COR-L47 (cell line): ENCODE measurements around the gene KRT81.
"Not testable (repeated sequence)": the region's sequence is repeated elsewhere in the genome, so short reads cannot be mapped to it uniquely, and the experiment has no call there.

Source experiments
- DNase-seq: peaks from one replicate; lab custom pipeline; 2025; lab: John Stamatoyannopoulos, UW

Gene KRT81

DNA sequence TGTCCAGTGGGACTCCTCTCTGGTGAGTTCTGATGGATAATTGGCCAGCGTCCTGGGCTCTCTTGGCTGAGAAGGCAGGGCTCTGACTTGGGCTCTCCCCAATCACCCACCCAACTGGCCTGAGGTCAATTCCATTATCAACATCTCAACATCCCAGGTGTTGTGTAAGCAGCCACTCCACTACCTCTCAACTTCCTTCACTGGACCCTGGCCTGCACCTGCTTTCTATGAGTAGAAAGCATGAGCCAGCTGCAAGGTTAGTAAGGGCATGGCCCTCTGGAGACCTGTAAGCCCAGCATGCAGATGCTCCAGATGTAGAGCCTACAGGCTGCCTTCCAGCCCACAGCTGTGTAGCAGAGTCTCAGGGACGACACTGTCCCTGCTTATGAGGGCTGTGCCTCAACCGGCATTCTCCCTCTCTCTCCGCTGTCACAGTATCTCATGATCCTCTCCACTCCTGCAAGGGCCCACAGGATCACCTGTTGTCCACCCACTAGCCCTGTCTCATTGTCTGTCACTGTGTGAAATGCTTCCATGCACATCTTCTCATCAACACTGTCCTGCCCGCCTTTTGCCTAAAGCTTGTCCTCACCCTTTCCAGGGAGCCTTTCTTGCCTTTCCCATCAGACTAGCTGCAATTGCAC lies 5.4 kb upstream of the KRT81 start:
- no peak for DNase-seq

GRCh38 chr12:52295663-52296062 lies 4.3 kb upstream of the KRT81 start:
- no peak for DNase-seq

- no peak for DNase-seq
These were observed 3.5 kb upstream of the KRT81 start for GRCh38 chr12:52294803-52295202.

DNA sequence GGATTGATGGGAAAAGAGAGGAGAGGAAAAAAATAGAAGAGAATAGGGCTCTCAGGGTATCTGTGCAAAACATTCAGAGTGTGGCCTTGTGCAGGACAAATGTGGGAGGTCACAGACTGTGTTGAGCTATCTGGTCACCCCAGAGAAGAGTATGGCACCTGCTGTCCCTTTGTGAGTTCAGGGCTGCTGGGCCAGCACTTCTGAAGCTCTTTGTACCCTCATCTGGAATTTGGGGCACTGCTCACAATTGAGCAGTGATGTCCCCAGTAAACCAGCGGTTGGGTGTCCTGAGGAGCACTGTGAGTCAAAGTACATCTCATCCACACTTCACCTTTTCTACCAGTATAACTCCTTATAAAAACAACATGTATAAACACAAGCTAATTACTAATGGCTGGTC lies 2.6 kb upstream of the KRT81 start:
- DNase-seq = no peak

GRCh38 chr12:52290483-52291134 lies 725 bp downstream of the KRT81 start:
- DNase-seq = not testable (repeated sequence)

DNA sequence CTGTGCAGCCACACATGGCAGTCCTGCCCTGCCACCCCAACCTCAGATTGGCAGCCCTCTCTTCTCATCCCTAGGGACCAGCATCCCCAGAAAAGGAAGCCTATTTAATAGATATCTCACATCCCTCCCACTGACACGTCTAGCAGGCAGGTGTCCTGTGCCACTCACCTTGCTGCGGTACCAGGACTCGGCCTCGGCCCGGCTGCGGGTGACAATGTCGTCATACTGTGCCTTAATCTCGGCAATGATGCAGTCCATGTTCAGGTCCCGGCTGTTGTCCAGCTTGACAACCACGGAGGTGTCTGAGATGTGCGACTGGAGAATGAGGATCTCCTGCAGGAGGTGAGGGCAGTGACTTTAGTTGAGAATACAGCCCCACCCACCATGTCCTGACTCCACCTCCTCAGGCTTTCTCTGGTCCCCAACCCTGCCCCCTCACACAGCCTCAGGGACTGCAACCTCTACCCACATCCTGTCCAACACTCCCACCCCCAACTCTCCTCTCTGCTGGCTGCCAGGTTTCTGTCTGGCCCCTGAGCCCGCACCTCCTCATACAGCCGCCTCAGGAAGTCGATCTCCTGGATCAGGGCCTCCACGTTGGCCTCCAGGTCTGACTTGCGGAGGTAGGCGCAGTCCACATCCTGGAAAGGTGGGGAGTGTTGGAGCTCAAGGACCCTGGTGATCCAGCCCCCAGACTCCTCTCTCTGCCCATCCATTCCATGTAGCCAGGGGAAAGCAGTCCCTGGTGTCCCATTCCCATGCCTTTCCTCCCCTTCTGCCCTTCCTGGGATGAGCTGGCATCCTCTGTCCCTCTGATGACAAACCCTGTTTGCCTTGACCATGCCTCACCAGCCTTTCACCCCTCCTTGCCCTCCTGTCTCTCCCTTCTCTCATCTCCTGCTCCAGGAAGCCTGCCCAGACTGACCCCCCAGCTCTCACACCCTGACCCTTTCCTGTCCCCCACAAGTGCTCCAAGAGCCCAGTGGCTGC lies 3.2 kb downstream of the KRT81 start:
- DNase-seq = not testable (repeated sequence)

GRCh38 chr12:52286857-52287785 lies 4.2 kb downstream of the KRT81 start:
- DNase-seq = not testable (repeated sequence)

DNA sequence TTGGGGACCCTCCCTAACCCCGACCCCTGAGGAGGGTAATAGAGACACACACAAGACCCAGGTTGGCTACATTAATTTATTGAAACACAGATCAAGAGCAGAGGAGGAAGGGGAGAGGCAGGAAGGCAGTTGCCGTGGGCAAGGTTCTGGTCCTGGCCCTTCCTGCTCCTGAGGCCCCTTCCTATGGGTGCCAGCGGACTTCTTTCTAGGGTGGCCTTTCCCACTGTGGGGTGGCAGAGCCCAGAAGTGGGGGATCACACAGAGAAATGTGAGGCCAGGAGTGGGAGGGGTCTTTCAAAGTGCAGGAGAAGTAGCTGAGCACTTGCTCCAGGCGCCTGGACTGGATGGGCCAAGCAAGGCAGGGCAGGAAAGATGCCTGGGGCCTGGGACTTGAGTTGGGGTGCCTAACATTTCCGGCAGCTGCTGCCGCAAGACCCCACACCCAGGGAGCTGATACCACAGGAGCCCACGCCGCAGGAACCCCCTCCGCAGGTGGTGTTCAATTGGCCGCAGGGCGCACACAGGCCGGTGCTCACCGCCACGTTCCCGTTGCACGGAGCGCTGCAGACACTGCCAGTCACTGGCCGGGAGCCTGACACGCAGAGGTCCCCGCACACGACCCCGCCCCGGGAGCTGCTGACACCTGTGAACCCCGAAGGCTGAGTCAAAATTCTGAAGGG lies 5.3 kb downstream of the KRT81 start:
- no peak for DNase-seq

DNA sequence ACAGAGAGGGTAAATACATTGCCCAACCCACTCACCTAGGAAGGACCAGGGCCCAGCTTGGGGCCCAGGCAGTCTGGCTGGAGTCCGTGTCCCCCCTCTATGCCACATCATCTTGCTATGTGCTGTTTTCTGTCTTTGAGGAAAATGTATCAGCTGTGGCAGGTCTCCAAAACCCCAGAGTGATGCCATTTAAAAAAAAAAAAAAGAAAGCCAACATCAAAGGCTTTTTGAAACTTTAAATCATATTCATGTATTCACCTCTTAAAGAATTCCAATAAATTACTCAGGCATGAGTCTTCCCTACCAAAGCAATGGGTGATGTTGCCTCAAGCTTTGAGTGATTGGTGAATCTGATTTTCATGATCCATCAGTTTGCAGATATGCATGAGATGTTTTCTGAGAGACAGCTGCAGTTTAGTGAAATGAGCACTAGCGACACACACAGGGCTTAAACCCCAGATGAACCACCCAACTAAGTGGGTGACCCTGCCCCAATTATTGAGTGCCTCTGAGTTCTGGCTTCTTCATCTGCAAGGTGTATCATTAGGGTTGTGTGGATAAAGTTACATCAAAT lies 6.1 kb downstream of the KRT81 start:
- DNase-seq = no peak

DNA sequence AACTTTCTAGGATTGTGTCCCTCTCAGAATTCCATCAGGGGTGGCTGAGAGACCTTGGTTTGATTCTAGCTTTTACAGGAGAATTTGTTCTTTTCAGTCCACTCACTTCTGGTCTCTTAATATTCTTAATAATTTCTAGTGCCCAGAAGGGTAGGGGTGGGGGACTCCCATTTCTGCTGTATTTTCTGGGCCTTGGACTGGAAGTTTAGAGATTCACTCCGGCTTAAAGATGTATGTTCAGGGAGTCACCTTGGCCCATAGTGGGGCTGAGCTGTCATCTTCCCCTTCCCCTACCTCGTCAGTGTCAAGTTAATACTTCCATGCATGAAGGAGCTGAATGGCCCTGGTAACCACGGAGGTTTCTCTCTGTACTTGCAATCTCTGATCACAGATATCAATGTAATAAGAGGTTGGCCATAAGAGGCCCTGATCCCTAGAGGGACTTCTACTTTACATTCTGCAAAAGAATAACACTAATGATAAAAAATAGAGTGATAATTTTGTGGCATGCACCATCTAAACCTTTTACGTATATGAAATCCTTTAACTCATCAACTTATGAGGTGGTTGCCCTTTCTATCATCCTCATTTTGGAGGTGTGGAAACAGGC lies 6.7 kb downstream of the KRT81 start:
- no peak for DNase-seq

- no peak for DNase-seq
These were observed 10.4 kb downstream of the KRT81 start for GRCh38 chr12:52280796-52281560.

DNA sequence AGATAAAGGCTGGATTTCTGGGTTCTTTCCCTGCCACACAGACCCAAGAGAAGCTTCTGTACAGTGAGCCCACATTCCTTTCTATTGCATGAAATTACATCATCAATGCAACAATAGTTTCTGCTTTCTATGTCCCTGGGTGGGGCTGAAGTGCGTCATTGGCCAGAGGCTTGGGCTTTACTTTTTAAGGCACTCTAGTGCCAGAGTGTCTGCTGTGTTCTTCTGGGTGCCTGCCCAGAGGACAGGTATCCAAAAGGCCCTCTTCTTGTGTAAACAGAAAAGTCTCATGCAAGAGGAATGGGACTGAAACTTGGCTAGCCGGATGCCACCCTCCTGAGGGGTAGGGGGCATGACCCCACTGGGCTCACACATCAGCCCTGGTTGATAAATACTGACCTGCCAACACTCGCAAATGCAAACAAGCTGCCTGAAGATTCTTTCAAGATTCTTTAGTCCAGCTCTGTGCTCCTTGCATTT lies 11.0 kb downstream of the KRT81 start:
- DNase-seq = no peak

- no peak for DNase-seq
These were observed 11.7 kb downstream of the KRT81 start for GRCh38 chr12:52279422-52280318.

DNA sequence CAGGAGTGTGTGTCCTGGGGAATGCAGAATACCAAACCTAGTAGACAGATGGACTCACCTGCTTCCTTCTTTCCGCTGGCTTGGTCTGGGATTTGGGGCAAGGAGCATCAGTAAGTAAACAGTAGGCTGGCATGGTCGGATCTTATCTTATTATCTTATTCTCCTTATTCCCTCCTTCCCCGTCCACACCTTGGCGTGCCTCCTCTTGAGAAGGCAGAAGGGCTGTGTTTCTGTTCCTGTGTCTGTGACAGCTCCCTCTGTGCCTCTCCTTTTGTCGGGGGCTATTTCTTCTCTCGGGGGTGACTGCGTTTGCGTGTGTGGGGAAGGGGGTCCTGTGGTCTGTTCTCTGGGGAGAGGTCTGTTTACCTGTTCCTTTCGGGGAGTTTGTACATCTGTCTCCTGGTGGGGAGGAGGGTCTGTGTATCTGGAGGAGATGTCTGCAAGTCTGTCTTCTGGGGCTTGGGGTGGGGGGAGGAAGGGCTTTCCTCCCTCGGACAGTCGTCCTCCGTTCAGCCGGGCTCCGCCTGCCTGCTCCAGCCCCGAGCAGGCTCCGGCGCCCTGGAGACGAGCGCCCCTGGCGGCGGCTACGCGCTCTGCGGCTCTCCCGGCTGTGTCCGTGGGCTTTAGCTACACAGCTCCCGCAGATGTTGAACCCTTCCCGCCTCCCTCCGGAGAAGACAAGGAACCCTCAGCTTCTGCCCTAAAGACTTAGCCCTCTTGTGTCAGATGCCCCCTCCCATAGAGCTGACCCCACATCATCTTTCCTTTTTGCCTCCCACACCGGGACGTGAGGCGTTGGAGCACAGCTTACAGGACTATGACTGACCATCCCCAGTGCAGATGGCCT lies 12.5 kb downstream of the KRT81 start:
- DNase-seq = peak; percentile 20

- DNase-seq = no peak
These were observed 13.7 kb downstream of the KRT81 start for GRCh38 chr12:52277486-52278245.

DNA sequence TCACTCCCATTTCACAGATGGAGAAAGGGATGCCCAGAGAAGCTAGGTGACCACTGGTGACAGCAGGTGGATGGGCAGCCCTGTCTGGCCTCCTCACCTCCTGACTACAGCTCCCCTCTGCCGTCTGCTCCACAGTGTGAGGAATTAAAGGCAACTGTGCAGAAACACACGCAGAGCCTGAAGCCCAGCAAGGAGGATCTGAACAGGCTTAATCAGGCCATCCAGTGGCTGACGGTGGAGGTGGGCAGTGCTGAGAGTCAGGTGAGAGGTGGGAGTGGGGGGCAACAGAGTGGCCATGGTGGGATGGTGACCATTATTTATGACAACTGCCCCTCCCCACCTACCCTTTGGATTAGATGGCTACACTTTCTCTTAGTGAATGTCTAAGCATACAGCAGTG lies 15.6 kb downstream of the KRT81 start:
- no peak for DNase-seq
